Measurements from ENCODE around the gene TMEM150A. TPM values are rescaled to one million over a fixed set of nuclear protein-coding genes. Genes with fewer than 3 reads are reported as not detected.
A peak's percentile ranks its signal among the peaks of the same experiment; 100 is the strongest.
"Not testable (repeated sequence)": the region's sequence is repeated elsewhere in the genome, so short reads cannot be mapped to it uniquely, and the experiment has no call there.

Gene TMEM150A
- polyA plus RNA-seq (ENCODE audit: insufficient read depth in 1 of 5, insufficient read length in 5 of 5, low replicate concordance in 1 of 5) = 10 to 100 TPM in 4 of 5 donors, 1 to 10 TPM in 1; 9.9 to 16.9 (median 13.8) TPM
- long read RNA-seq, donor 1, partial matches to known transcripts = 0 of 4 reads
- long read RNA-seq, donor 1, other reads (novel, unspliced or antisense) = 0 of 4 reads
- long read RNA-seq, donor 2 = 0 reads
- long read RNA-seq, donor 3, partial matches to known transcripts = 0 of 3 reads
- long read RNA-seq, donor 3, other reads (novel, unspliced or antisense) = 0 of 3 reads
- long read RNA-seq, donor 4, partial matches to known transcripts = 0 of 1 reads
- long read RNA-seq, donor 4, other reads (novel, unspliced or antisense) = 0 of 1 reads
- long read RNA-seq, donor 5, partial matches to known transcripts = 0 of 3 reads
- long read RNA-seq, donor 5, other reads (novel, unspliced or antisense) = 0 of 3 reads
- long read RNA-seq, donor 6, partial matches to known transcripts = 0 of 4 reads
- long read RNA-seq, donor 6, other reads (novel, unspliced or antisense) = 0 of 4 reads
- long read RNA-seq, donor 7, partial matches to known transcripts = 0 of 5 reads
- long read RNA-seq, donor 7, other reads (novel, unspliced or antisense) = 0 of 5 reads
- long read RNA-seq, donor 8, partial matches to known transcripts = 0 of 1 reads
- long read RNA-seq, donor 8, other reads (novel, unspliced or antisense) = 0 of 1 reads

- peak; percentile 88 to 90 for DNase-seq
Measured at GRCh38 chr2:85602476-85603234, at the start of gene TMEM150A. TSS of gene TMEM150A (minus strand) at chr2:85602698. CDS start at chr2:85601948, 750 bp downstream.

GRCh38 chr2:85652056-85652455, 49.6 kb upstream of the TMEM150A start:
- DNase-seq = no peak

GRCh38 chr2:85651097-85651496, 48.6 kb upstream of the TMEM150A start:
- no peak for DNase-seq

DNA sequence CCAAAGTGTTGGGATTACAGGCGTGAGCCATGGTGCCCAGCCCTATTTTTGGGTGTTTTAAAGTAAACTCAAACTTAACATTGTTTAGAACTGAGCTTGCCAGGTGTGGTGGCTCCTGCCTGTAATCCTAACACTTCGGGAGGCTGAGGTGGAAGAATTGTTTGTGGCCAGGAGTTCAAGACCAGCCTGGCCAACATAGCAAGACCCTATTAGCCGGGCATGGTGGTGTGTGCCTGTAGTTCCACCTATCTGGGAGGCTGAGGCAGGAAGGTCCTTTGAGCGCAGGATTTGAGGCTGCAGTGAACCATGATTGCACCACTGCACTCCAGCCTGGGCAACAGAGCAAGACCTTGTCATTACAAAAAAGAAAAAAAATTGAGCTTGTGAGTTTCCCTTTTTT, 48.0 kb upstream of the TMEM150A start:
- no peak for DNase-seq

DNA sequence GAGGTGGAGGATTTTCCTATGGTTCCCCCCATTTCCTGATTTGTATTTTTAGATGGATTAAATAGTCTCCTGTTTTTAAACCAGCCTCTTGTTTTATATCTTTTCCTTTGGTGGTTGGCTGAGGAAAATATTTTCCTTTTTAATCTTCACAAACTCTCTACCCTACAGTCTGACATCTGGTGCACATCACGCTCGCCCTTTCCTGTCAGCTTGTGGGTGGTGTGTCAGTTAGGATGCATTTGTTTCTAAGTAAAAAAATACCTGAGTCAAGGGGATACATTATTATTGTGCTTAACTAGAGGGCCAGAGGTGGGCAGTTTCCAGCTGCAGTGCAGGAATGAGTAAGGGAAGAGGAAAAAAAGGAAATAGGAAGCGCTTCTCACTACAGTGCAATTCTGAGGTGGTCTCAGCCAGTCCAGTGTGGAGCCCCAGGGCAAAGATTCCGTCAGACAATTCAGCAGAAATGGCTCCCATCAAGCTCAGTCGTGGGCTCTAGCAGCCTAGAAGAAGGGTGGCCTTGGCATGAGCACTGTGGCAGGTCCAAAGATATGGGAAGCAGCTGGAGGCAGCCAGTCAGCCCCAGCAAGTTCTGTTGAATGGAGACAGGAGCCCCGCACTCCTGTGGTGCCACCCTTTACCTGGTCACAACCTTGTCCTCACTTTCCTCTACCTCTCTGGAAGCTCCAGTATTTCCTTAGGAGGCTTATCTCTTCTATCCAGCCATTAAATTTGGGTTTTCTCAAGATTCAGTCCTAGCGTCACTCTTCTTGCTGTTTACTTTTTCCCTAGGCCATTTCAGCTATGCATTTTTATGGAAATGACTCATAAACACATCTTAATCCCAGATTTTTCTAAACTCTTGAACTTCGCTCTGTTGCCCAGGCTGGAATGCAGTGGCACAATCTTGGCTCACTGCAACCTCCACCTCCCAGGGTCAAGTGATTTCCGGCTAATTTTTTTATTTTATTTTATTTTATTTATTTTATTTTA, 47.0 kb upstream of the TMEM150A start:
- no peak for DNase-seq

- no peak for DNase-seq
Measured at GRCh38 chr2:85648619-85649018, 46.1 kb upstream of the TMEM150A start.

GRCh38 chr2:85647823-85648526, 45.5 kb upstream of the TMEM150A start:
- no peak for DNase-seq

- no peak for DNase-seq
Measured at GRCh38 chr2:85646166-85646565, 43.7 kb upstream of the TMEM150A start.

GRCh38 chr2:85644909-85645308, 42.4 kb upstream of the TMEM150A start:
- no peak for DNase-seq

DNA sequence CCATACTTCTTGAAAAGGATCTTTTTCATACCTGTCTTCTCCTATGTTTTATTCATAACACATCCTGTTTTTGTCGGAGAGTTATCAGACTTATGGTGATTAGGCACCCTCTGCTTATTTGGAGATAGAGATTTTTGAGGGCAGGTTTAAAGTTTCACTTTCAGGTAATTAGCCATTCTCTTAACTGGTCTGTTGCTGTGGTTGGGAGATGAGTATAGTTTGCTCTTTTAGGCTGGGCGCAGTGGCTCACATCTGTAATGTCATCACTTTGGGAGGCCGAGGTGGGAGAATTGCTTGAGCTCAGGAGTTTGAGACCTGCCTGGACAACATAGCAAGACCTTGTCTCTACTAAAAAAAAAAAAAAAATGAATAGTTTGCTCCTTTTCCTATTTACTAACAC, 40.2 kb upstream of the TMEM150A start:
- DNase-seq = no peak

DNA sequence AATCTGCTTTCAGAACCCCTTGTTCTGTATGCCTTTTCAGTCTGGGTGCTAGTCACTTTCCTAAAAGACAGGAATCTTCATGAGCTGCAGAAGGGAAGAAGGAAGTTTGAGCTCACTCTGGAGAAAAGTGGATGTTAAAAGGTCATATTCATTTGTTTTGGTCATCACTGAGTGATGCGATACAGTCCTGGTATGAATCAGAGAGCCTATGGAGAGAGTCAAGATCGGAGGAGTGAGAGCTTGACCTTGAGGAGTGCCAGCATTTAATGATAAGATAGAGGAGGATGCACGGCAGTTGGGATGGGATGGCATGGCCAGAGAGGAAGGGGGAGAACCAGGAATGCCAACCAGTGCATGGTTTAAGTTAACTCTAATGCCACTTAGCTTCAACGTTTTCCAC, 33.1 kb upstream of the TMEM150A start:
- DNase-seq = no peak

DNA sequence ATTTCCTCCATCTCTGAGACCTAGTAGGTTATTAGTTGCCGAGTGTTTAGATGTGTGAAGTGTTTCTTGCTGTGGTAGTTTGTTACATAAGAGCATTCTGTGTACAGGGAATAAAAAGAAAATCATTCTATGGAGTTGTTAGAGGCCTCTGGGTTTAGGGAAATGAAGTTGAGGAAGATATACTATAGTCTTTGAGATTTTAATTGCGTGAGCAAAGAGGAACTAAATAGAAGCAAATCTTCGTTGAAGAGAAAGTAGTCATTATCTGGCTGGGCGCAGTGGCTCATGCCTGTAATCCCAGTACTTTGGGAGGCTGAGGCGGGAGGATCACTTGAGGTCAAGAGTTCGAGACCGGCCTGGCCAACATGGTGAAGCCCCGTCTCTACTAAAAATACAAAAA, 32.5 kb upstream of the TMEM150A start:
- DNase-seq = no peak

- no peak for DNase-seq
Measured at GRCh38 chr2:85631316-85631715, 28.8 kb upstream of the TMEM150A start.

- no peak for DNase-seq
Measured at GRCh38 chr2:85628658-85629057, 26.2 kb upstream of the TMEM150A start.

DNA sequence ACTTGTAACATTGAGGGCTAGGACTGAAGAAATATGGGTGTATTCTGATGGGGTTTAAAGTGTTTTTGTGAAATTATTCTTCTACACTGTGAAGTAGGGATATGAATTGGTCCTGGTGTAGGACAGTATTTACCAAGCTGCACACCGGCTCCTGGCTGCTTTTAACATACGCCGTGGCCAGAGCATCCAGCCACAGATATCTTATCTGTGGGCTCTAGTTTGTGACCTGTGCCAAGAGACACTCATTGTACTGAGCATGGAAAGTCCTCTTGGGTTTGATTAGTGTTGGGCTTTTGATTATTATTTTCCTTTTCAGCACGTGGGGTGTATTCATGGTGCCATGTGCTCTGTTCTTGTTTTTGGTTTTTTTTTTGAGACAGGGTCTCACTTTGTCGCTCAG, 21.5 kb upstream of the TMEM150A start:
- DNase-seq = no peak

DNA sequence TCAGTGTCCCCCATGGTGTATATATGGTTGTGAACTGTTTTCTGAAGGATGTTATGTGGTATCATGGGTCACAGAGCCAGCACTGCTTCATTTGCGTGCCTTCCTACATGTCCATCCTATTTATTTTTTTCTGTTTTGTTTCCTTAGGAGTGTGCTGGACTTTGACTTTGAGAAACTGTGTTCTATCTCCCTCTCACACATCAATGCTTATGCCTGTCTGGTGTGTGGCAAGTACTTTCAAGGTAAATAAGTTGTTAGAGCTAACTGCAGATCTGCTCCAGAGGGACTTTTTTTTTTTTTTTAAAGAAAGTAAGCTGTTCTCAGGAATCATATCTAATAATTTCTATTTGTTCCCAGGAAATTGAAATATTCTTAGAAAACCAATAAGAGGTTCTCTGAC, 18.8 kb upstream of the TMEM150A start:
- DNase-seq = no peak

DNA sequence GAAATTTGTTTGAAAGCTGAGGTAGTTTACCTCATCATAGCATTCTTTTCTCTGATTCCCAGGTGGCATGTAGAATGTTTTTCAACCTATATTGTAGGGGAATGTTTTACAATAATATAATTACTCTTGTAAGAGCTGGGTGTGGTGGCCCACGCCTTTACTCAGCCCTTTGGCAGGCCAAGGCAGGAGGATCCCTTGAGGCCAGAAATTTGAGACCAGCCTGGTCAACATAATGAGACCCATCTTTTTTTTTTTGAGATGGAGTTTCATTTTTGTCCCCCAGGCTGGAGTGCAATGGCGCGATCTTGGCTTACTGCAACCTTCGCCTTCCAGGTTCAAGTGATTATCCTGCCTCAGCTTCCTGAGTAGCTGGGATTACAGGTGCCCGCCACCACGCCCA, 17.1 kb upstream of the TMEM150A start:
- no peak for DNase-seq

- not testable (repeated sequence) for DNase-seq
Measured at GRCh38 chr2:85617723-85618122, 15.2 kb upstream of the TMEM150A start.

- no peak for DNase-seq
Measured at GRCh38 chr2:85615413-85615728, 12.9 kb upstream of the TMEM150A start.

- DNase-seq = not testable (repeated sequence)
Measured at GRCh38 chr2:85614757-85615156, 12.3 kb upstream of the TMEM150A start.

Measured in right lung (tissue), 10 donors.